NCI-H128 (cell line): ENCODE measurements around the gene UGT2B10.

Experiments
- DNase-seq: peaks from one replicate; lab custom pipeline; 2025; ENCODE audit not compliant: unreplicated experiment; lab: John Stamatoyannopoulos, UW

The UGT2B10 gene

GRCh38 chr4:68869274-68869773, 53.5 kb downstream of the UGT2B10 start:
- DNase-seq: no peak

GRCh38 chr4:68871809-68872642, 56.2 kb downstream of the UGT2B10 start:
- no peak for DNase-seq

GRCh38 chr4:68872643-68873502, 57.1 kb downstream of the UGT2B10 start:
- no peak for DNase-seq

GRCh38 chr4:68874507-68874906, 58.7 kb downstream of the UGT2B10 start:
- DNase-seq: no peak

- DNase-seq: no peak
Observed at GRCh38 chr4:68877555-68877954, 61.8 kb downstream of the UGT2B10 start.

- no peak for DNase-seq
Observed at GRCh38 chr4:68878048-68878447, 62.3 kb downstream of the UGT2B10 start.
